Activated CD8-positive, alpha-beta memory T cell treated with anti-CD3 and anti-CD28 coated beads, Interleukin-2, amount 10 ng/mL, durations not matched to agents 7 days and 5 days (primary cell): ENCODE results near the gene IL13. TPM values are rescaled to one million over a fixed set of nuclear protein-coding genes. Genes with fewer than 3 reads are reported as not detected.
"Not testable (repeated sequence)": the region's sequence is repeated elsewhere in the genome, so short reads cannot be mapped to it uniquely, and the experiment has no call there.

Experiments used
- ATAC-seq: fragments of 150-1000 bp; cut with Tn5 transposase; one replicate; pipeline ENCODE4 v1.10.0; 2021; ENCODE audit warnings: moderate library complexity
- CTCF ChIA-PET: fragments of 350-600 bp; sonication (Branson Sonifier 250); formaldehyde crosslinking; loops from one replicate; lab custom pipeline; 2021; ENCODE audit warnings: antibody characterized with exemption; lab: Charles Lee
- DNase-seq: peaks from one replicate; pipeline ENCODE4 v3.0.0-alpha.2; 2020
- H3K27ac Mint-ChIP-seq: one replicate; pipeline ENCODE4 v1.8.0; 2021; ENCODE audit warnings: mild to moderate bottlenecking, mixed read lengths
- H3K27me3 Mint-ChIP-seq: one replicate; pipeline ENCODE4 v1.8.0; 2021; ENCODE audit warnings: mixed read lengths
- H3K36me3 Mint-ChIP-seq: one replicate; pipeline ENCODE4 v1.8.0; 2021; ENCODE audit warnings: mild to moderate bottlenecking, mixed read lengths
- H3K4me1 Mint-ChIP-seq: one replicate; pipeline ENCODE4 v1.8.0; 2021; ENCODE audit warnings: mixed read lengths
- H3K4me3 Mint-ChIP-seq: one replicate; pipeline ENCODE4 v1.8.0; 2021; ENCODE audit warnings: mild to moderate bottlenecking, moderate library complexity, mixed read lengths
- H3K9me3 Mint-ChIP-seq: one replicate; pipeline ENCODE4 v1.8.0; 2022; ENCODE audit warnings: low read depth, mixed read lengths
- total RNA-seq, 2 experiments: library from RNA; stranded (reverse); gene quantifications; one replicate each; pipeline ENCODE4 v1.2.3, GENCODE V29; 2021

The IL13 gene
- total RNA-seq, 2 experiments from 2014 or later = 4.8 to 119 TPM

DNA sequence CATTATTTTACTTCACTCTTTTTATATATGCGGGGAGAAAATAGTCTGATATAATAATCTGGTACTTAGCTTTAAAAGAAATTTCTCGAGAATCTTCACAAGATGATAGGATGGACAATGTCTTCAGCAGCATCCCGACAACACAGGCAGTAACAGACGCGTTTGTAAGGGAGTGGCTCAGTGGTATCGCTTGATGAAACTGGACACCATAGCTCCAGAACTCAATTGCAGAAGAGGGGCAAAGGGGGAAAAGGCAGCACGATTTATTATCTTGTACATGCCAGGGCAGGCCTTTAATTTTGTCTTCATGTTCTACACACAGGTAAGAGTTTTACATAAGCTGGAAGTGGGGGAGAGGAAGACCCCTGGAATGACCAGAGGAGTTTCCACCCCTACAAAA is 31.5 kb downstream of the IL13 start:
- H3K4me3 Mint-ChIP-seq = no peak overlapping the region
- H3K4me1 Mint-ChIP-seq = peaks cover 52% of the 10 kb centered on the region
- H3K36me3 Mint-ChIP-seq = peaks cover 23% of the 10 kb centered on the region
- no peak for DNase-seq
- no peaks in the 10 kb centered on the region for H3K27me3 Mint-ChIP-seq
- no peak for ATAC-seq
- H3K27ac Mint-ChIP-seq = no peak overlapping the region
- CTCF ChIA-PET = no interaction called here
- H3K9me3 Mint-ChIP-seq = no peaks in the 10 kb centered on the region

DNA sequence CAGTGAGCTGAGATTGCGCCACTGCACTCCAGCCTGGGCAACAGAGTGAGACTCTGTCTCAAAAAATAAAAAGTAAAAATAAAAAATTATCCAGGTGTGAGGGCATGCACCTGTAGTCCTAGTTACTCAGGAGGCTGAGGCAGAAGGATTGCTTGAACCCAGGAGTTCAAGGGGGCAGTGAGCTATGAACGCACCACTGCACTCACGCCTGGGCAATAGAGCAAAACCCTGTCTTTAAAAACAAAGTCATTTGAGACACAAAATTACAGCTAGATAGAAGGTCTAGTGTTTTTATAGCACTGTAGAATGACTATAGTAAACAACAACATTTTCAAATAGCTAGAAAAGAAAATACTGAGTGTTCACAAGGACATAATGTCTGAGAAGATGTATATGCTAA is 32.2 kb downstream of the IL13 start:
- Mint-ChIP-seq H3K36me3 (peaks cover 26% of the 10 kb centered on the region), H3K27me3 (no peaks in the 10 kb centered on the region), H3K27ac (no peak overlapping the region), H3K4me1 (peaks cover 47% of the 10 kb centered on the region), H3K4me3 (no peak overlapping the region), H3K9me3 (no peaks in the 10 kb centered on the region)
- CTCF ChIA-PET = interaction anchor here (1.0 to 1.4 kb wide), 4 partner anchors 19 to 57 kb away, joined by 3 to 5 read pairs (median 3); partner anchors contain the start of genes CCNI2 and KIF3A
- no peak for ATAC-seq
- DNase-seq = no peak

DNA sequence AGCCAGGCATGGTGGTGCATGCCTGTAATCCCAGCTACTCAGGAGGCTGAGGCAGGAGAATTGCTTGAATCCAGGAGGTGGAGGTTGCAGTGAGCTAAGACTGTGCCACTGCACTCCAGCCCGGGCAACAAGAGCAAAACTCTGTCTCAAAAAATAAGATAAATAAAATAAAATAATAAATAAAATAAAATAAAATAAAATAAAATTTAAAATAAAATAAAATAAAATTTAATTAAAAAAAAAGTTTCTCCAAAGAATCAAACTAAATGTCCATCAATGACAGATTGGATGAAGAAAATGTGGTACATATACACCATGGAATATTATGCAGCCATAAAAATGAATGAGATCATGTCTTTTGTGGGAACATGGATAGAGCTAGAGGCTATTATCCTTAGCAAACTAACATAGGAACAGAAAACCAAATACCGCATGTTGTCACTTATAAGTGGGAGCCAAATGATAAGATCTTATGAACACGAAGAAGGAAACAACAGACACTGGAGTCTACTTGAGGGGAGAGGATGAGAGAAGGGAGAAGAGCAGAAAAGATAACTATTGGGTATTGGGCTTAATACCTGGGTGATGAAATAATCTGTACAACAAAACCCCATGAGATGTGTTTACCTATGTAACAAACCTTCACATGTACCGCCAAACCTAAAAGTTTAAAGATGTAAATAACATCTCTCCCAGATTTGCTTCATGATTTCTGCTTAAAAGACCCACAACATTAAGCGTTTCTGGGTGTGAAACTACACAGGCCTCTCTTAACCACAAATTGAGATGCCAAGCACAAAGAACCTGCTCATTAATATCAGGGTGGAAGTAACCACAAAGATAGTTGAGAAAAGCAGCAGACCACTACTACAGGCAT is 34.0 kb downstream of the IL13 start:
- H3K27me3 Mint-ChIP-seq, DNase-seq, ATAC-seq, H3K4me3 Mint-ChIP-seq, H3K9me3 Mint-ChIP-seq: not testable (repeated sequence)
- CTCF ChIA-PET = interaction anchor here (1.4 kb wide), 1 partner anchor 46 kb away, joined by 5 read pairs; the partner anchor contains the start of gene KIF3A
- peaks cover 36% of the 10 kb centered on the region for H3K4me1 Mint-ChIP-seq
- peaks cover 31% of the 10 kb centered on the region for H3K36me3 Mint-ChIP-seq
- peak overlapping the region; percentile 71 for H3K27ac Mint-ChIP-seq

- Mint-ChIP-seq H3K27ac (peak overlapping the region; percentile 71), H3K9me3 (no peaks in the 10 kb centered on the region), H3K36me3 (peaks cover 35% of the 10 kb centered on the region), H3K4me1 (peaks cover 33% of the 10 kb centered on the region), H3K27me3 (no peaks in the 10 kb centered on the region), H3K4me3 (no peak overlapping the region)
- no peak for ATAC-seq
- DNase-seq = no peak
- CTCF ChIA-PET = no interaction called here
Measured at GRCh38 chr5:132692632-132692967, 34.6 kb downstream of the IL13 start.

GRCh38 chr5:132695956-132696355 is 38.0 kb downstream of the IL13 start:
- H3K27me3 Mint-ChIP-seq = no peaks in the 10 kb centered on the region
- ATAC-seq (no peak), DNase-seq (no peak)
- H3K9me3 Mint-ChIP-seq = no peaks in the 10 kb centered on the region
- H3K4me1 Mint-ChIP-seq = peaks cover 20% of the 10 kb centered on the region
- peaks cover 51% of the 10 kb centered on the region for H3K36me3 Mint-ChIP-seq
- H3K4me3 Mint-ChIP-seq = no peak overlapping the region
- CTCF ChIA-PET = interaction anchor here (1.0 to 1.2 kb wide), 3 partner anchors 8 to 169 kb away, joined by 3 read pairs; no protein-coding TSS in a partner anchor
- H3K27ac Mint-ChIP-seq = no peak overlapping the region

- ATAC-seq (no peak), DNase-seq (no peak)
- H3K4me1 Mint-ChIP-seq = peaks cover 27% of the 10 kb centered on the region
- CTCF ChIA-PET = interaction anchor here (1.1 to 1.4 kb wide), 3 partner anchors 64 to 179 kb away, joined by 3 to 5 read pairs (median 3); no protein-coding TSS in a partner anchor
- peak overlapping the region; percentile 70 for H3K27ac Mint-ChIP-seq
- H3K9me3 Mint-ChIP-seq = no peaks in the 10 kb centered on the region
- H3K27me3 Mint-ChIP-seq = no peaks in the 10 kb centered on the region
- H3K4me3 Mint-ChIP-seq = no peak overlapping the region
- peaks cover 53% of the 10 kb centered on the region for H3K36me3 Mint-ChIP-seq
Measured at GRCh38 chr5:132704875-132705274, 46.9 kb downstream of the IL13 start.

- Mint-ChIP-seq H3K27me3 (no peaks in the 10 kb centered on the region), H3K27ac (no peak overlapping the region), H3K4me1 (peaks cover 23% of the 10 kb centered on the region), H3K4me3 (no peak overlapping the region), H3K9me3 (no peaks in the 10 kb centered on the region), H3K36me3 (peaks cover 40% of the 10 kb centered on the region)
- ATAC-seq (no peak), DNase-seq (no peak)
- CTCF ChIA-PET = interaction anchor here (0.7 to 1.2 kb wide), 3 partner anchors 181 to 265 kb away, joined by 3 to 8 read pairs (median 3); no protein-coding TSS in a partner anchor
Measured at GRCh38 chr5:132708645-132709044, 50.7 kb downstream of the IL13 start.

Other genes with a start within 250 kb of the IL13 start
- 100 to 1,000 TPM; 205 to 223 TPM for gene IRF1, start 167.4 kb upstream of the IL13 start, total RNA-seq
- gene IL5, start 114.7 kb upstream of the IL13 start, total RNA-seq = 10 to 100 TPM in 1 of 2 experiments, under 1 TPM in 1; 0.35 to 20.0 TPM
- gene RAD50, start 101.2 kb upstream of the IL13 start, total RNA-seq = 10 to 100 TPM; 39.7 to 51.6 TPM
- gene IL4, start 15.8 kb downstream of the IL13 start, total RNA-seq = 1 to 10 TPM in 1 of 2 experiments, under 1 TPM in 1; 0.53 to 2.5 TPM
- gene KIF3A, start 79.4 kb downstream of the IL13 start, total RNA-seq = 10 to 100 TPM; 18.2 to 38.8 TPM
- 10 to 100 TPM; 16.7 to 52.5 TPM for gene CCNI2, start 89.3 kb downstream of the IL13 start, total RNA-seq
- gene SEPTIN8, start 119.1 kb downstream of the IL13 start, total RNA-seq = 10 to 100 TPM; 43.7 to 57.3 TPM
- gene SOWAHA, start 155.1 kb downstream of the IL13 start, total RNA-seq = under 1 TPM in 1 of 2 experiments, not detected in 1; 0.42 TPM
- gene SHROOM1, start 172.5 kb downstream of the IL13 start, total RNA-seq = 10 to 100 TPM in 1 of 2 experiments, 1 to 10 TPM in 1; 4.4 to 11.5 TPM
- under 1 TPM; 0.26 to 0.67 TPM for gene GDF9, start 208.3 kb downstream of the IL13 start, total RNA-seq
- gene UQCRQ, start 208.5 kb downstream of the IL13 start, total RNA-seq = 100 to 1,000 TPM; 344 to 446 TPM
- gene LEAP2, start 215.5 kb downstream of the IL13 start, total RNA-seq = 1 to 10 TPM; 2.7 to 6.0 TPM